DMS53 (cell line): Measurements from ENCODE around the gene RRAS.
"Not testable (repeated sequence)": the region's sequence is repeated elsewhere in the genome, so short reads cannot be mapped to it uniquely, and the experiment has no call there.

Source experiments
- DNase-seq: peaks from one replicate; lab custom pipeline; 2025; lab: John Stamatoyannopoulos, UW

RRAS gene

GRCh38 chr19:49654581-49654980 lies 14.6 kb upstream of the RRAS start:
- no peak for DNase-seq

- DNase-seq, result no peak
These were observed 13.5 kb upstream of the RRAS start for GRCh38 chr19:49653466-49653806.

DNA sequence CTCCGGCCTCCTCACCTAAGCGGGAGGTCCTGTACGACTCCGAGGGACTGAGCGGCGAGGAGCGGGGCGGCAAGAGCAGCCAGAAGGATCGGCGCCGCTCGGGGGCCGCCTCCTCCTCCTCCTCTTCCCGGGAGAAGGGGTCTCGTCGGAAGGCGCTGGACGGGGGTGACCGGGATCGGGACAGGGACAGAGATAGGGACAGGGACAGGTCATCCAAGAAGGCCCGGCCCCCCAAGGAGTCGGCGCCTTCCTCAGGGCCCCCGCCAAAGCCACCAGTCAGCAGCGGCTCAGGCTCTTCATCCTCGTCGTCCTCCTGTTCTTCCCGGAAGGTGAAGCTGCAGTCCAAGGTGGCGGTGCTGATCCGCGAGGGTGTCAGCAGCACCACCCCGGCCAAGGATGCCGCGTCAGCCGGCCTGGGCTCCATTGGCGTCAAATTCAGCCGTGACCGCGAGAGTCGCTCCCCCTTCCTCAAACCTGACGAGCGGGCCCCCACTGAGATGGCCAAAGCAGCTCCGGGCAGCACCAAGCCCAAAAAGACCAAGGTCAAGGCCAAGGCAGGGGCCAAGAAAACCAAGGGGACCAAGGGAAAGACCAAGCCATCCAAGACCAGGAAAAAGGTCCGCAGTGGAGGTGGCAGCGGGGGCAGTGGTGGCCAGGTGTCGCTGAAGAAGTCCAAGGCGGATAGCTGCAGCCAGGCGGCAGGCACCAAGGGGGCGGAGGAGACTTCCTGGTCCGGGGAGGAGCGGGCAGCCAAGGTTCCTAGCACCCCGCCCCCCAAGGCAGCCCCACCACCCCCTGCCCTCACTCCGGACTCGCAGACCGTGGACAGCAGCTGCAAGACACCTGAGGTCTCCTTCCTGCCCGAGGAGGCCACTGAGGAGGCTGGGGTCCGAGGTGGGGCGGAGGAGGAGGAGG lies 12.9 kb upstream of the RRAS start:
- no peak for DNase-seq

DNA sequence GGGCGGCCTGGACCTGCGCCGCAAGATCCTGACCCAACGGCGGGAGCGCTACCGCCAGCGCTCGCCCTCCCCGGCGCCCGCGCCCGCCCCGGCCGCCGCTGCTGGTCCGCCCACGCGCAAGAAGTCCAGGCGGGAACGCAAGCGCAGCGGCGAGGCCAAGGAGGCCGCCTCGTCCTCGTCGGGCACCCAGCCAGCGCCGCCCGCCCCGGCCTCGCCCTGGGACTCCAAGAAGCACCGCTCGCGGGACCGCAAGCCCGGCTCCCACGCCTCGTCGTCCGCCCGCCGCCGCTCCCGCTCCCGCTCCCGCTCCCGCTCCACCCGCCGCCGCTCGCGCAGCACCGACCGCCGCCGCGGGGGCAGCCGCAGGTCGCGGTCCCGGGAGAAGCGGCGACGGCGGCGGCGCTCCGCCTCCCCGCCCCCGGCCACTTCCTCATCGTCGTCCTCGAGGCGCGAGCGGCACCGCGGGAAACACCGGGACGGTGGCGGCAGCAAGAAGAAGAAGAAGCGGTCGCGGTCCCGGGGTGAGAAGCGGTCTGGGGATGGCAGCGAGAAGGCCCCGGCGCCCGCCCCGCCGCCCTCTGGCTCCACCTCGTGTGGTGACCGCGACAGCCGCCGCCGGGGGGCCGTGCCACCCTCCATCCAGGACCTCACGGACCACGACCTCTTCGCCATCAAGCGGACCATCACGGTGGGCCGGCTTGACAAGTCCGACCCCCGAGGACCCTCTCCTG lies 12.0 kb upstream of the RRAS start:
- no peak for DNase-seq

DNA sequence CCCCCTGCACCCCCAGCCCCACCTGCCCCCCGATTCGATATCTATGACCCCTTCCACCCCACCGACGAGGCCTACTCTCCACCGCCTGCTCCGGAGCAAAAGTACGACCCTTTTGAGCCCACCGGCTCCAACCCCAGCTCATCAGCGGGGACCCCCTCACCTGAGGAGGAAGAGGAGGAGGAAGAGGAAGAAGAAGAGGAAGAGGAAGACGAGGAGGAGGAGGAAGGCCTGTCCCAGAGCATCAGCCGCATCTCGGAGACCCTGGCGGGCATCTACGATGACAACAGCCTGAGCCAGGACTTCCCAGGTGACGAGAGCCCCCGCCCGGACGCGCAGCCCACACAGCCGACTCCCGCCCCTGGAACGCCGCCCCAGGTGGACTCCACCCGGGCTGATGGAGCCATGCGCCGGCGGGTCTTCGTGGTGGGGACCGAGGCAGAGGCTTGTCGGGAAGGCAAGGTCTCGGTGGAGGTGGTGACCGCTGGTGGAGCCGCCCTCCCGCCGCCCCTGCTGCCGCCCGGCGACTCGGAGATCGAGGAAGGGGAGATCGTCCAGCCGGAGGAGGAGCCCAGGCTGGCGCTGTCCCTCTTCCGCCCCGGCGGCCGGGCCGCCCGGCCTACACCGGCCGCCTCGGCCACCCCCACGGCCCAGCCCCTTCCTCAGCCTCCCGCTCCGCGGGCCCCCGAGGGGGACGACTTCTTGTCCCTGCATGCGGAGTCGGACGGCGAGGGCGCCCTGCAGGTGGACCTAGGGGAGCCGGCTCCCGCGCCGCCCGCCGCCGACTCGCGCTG lies 11.3 kb upstream of the RRAS start:
- DNase-seq, result no peak

GRCh38 chr19:49646586-49646985 lies 6.6 kb upstream of the RRAS start:
- DNase-seq, result no peak

DNA sequence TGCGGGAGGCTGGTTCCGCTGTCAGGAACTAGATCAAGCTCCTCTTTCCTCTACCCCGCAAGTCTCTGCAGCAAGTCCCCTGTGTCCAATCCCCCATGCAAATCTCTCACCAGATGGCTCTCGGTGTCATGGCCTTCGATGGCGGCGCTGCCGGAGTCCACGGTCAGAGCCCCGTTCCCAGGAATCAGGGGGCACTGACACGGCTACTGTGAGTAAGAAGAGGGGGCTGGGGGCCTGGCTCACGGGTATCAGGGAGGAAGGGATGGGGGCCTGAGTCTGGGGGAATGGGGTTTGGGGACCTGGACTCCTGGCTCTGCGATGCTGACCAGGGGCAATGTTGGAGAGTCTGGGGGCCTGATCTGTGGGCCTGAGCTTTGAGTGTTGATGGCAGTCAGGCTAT lies 6.1 kb upstream of the RRAS start:
- DNase-seq, result no peak

- no peak for DNase-seq
These were observed 5.6 kb upstream of the RRAS start for GRCh38 chr19:49645592-49645991.

- no peak for DNase-seq
These were observed 3.5 kb upstream of the RRAS start for GRCh38 chr19:49643466-49643865.

GRCh38 chr19:49642492-49643035 lies 2.6 kb upstream of the RRAS start:
- DNase-seq, result no peak

- DNase-seq, result peak; percentile 99
These were observed 1.9 kb upstream of the RRAS start, which contains the start of gene SCAF1 for GRCh38 chr19:49641688-49642491. Gene SCAF1 (plus strand): TSS chr19:49642209. CDS start chr19:49645027, 2,818 bp downstream.

DNA sequence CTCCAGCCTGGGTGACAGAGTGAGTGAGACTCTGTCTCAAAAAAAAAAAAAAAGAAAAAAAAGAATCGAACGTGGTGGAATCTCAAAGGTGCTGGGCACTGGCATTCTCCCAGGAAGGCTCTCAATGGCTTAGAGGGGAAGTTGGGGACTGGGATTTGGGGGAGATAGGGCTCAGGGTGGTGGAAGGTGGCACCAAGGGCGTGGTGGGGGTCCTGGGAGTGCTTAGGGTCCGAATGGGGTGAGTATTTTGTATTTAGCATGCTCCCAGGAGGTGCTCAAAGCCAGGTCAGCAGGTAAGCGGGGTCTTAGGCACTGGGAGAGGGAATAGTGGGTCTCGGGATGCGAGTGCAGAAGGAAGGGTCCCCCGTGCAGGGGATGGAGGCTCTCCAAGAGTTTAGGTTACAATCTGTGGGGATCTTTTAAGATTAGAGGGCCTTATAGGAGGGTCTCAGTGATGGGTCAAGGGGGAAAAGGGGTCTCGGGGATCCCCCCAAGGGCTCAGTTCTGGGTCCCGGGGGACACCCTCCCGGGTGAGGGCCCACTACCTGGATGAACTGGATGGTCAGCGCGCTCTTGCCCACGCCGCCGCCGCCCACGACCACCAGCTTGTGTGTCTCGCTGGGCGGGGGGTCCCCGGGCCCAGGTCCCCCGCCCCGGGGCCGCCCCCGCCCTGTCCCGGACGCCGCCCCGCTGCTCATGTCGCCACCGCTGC lies 386 bp downstream of the RRAS start:
- no peak for DNase-seq

GRCh38 chr19:49637821-49638738 lies 1.9 kb downstream of the RRAS start:
- peak; percentile 57 for DNase-seq

GRCh38 chr19:49636233-49636932 lies 3.6 kb downstream of the RRAS start:
- peak; percentile 49 for DNase-seq

DNA sequence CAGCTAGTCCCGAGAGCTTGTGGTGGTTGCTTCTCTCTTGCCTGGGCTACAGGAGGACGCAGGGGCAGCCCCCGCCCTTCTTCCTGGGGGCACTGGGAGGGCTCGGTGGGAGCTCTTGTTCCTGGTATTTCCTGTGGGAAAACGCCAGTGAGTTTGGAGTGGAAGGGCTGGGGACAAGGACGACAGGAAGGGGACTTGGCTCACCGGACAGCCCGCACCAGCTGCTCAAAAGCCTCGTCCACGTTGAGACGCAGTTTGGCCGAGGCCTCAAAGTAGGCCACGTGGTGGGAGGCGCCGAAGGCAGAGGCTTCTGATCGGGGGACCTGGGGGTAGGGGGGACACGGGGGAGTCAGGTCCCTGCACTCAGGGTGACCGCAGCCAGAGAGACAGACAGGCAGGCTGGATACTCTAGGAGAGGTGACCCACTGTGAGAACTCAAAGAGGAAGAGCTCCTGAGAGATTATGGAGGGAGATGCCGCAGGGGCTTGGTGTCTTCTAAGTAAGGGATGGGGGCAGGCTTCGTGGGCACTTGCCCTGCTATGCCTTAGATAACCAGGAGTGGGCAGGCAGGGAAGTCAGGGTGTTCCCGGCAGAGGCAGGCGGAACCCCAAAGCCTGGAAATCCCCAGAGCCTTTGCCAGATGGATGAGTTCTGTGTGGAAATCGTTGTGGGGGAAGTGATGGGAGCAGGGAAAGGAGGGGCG lies 4.3 kb downstream of the RRAS start:
- peak; percentile 48 for DNase-seq

DNA sequence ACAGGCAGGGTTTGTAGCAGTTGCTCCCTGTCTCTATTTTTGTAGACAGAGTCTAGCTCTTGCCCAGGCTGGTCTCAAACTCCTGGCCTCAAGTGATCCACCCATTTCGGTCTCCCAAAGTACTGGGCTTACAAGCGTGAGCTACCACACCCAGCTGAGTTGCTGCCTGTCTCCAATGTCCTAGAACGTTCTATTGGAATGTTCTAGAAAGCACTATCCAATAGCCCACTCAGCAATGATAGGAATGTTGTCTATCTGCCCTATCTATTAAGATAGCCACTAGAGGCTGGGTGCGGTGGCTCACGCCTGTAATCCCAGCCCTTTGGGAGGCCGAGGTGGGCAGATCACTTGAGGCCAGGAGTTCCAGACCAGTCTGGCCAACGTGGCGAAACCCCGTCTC lies 6.7 kb downstream of the RRAS start:
- DNase-seq, result not testable (repeated sequence)

DNA sequence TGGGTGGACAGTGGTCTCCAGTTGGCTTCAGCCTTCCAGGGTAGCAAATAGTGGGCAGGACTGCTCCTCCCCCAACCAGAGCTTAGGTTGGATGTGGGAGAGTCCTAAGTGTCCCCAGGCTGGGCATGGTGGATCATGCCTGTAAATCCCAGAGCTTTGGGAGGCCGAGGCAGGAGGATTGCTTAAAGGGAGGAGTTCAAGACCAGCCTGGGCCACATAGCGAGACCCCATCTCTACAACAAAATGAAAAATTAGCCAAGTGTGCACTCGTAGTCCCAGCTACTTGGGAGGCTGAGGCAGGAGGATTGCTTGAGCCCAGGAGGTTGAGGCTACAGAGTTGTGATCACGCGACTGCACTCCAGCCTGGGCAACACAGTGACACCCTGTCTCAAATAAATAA lies 7.4 kb downstream of the RRAS start:
- DNase-seq, result no peak

- no peak for DNase-seq
These were observed 8.2 kb downstream of the RRAS start for GRCh38 chr19:49631610-49632192.
